ENCODE data around the gene RER1. TPM values are rescaled to one million over a fixed set of nuclear protein-coding genes. Genes with fewer than 3 reads are reported as not detected.
A peak's percentile ranks its signal among the peaks of the same experiment; 100 is the strongest.

The RER1 gene
- total RNA-seq, 1 experiment from 2014 or later, result 110 TPM

GRCh38 chr1:2344744-2345296 is 46.8 kb upstream of the RER1 start:
- H2AFZ ChIP-seq (ENCODE audit: low read length), result no peak overlapping the region
- H4K8ac ChIP-seq (replicated peaks; ENCODE audit: insufficient read length, low read depth, low read length), result no peak overlapping the region
- no peak overlapping the region for H3T11ph ChIP-seq (ENCODE audit: low read length)
- Mint-ChIP-seq H3K4me1 (peaks cover 0 to 9% of the 10 kb centered on the region in 2 experiments; a peak in 1 of 4 replicates), H3K27me3 (ENCODE audit: low read depth) (no peaks in the 10 kb centered on the region), H3K4me3 (no peak overlapping the region), H3K36me3 (ENCODE audit: insufficient read depth in 1 of 3, low read depth in 3 of 3) (no peaks in the 10 kb centered on the region), H3K9me3 (no peaks in the 10 kb centered on the region), H3K27ac (0 out of 7 replicates have a peak overlapping the region, but pooled peaks of 1 of the 3 experiments have one; percentile 11)
- no peaks in the 10 kb centered on the region for H3K79me2 ChIP-seq (ENCODE audit: insufficient read depth, low read length)
- H2BK15ac ChIP-seq (ENCODE audit: low read depth, low read length), result no peak overlapping the region
- no peaks in the 10 kb centered on the region for H3K79me1 ChIP-seq (ENCODE audit: insufficient read depth, low read depth, low read length, poor library complexity, severe bottlenecking)
- H3K18ac ChIP-seq (ENCODE audit: insufficient read length, low read depth, low read length), result no peak overlapping the region
- H3K4me2 ChIP-seq (ENCODE audit: insufficient read depth, insufficient read length, low read length), result no peak overlapping the region
- H3K4ac ChIP-seq (ENCODE audit: low read depth, low read length), result no peak overlapping the region
- no peak overlapping the region for H3K14ac ChIP-seq (ENCODE audit: insufficient read depth, low read length)
- no peak overlapping the region for H3K9ac ChIP-seq (ENCODE audit: extremely low read depth, insufficient read length, low read length)
- no peaks in the 10 kb centered on the region for H3K9me3 ChIP-seq (ENCODE audit: control insufficient read depth, low read depth, low read length)
- no peak overlapping the region for H2AK5ac ChIP-seq (ENCODE audit: insufficient read length, low read length)
- no peak overlapping the region for H4K91ac ChIP-seq (ENCODE audit: insufficient read length, low read depth, low read length)
- WGBS (ENCODE audit: extremely low coverage, insufficient read length, low lambda C conversion rate), result no CpG with 5 or more reads among the region's 29 CpGs
- H2BK120ac ChIP-seq (ENCODE audit: low read depth, low read length, poor library complexity, severe bottlenecking), result no peak overlapping the region
- H2BK20ac ChIP-seq (ENCODE audit: low read depth, low read length, poor library complexity, severe bottlenecking), result no peak overlapping the region
- H3K27me3 ChIP-seq (ENCODE audit: insufficient read depth, low read length), result no peaks in the 10 kb centered on the region
- no peak overlapping the region for H2BK5ac ChIP-seq (ENCODE audit: insufficient read length, low read length)
- no peak for TF ChIP-seq CTCF (conservative IDR thresholded peaks at IDR 0.05)
- H3K23me2 ChIP-seq (ENCODE audit: insufficient read length, low read depth, low read length, poor library complexity, severe bottlenecking), result no peaks in the 10 kb centered on the region
- no peak overlapping the region for H3K27ac ChIP-seq (ENCODE audit: insufficient read length, low read depth, low read length)
- H4K20me1 ChIP-seq (ENCODE audit: control insufficient read depth, insufficient read depth, insufficient read length), result no peaks in the 10 kb centered on the region
- H3K23ac ChIP-seq (ENCODE audit: insufficient read length, low read depth, low read length), result no peak overlapping the region
- H4K5ac ChIP-seq (ENCODE audit: insufficient read length, low read depth, low read length), result no peak overlapping the region
- H3K4me1 ChIP-seq (ENCODE audit: insufficient read depth, low read length), result no peaks in the 10 kb centered on the region
- H2BK12ac ChIP-seq (ENCODE audit: insufficient read length, low read depth, low read length), result no peak overlapping the region
- H3K56ac ChIP-seq (ENCODE audit: insufficient read length, low read depth, low read length), result no peak overlapping the region
- no peak for DNase-seq
